HepG2 (cell line): Measurements from ENCODE around the gene ANKFY1. TPM values are rescaled to one million over a fixed set of nuclear protein-coding genes. Genes with fewer than 3 reads are reported as not detected.

Experiments
- ARID4A ChIP-seq: sonication (generic); formaldehyde crosslinking; IDR thresholded peaks from 2 replicates; pipeline ENCODE4 v1.5.0; 2020; ENCODE audit warnings: mild to moderate bottlenecking, missing genetic modification reagents, borderline replicate concordance
- GLI4 ChIP-seq: sonication (generic); formaldehyde crosslinking; IDR thresholded peaks from 2 replicates; pipeline ENCODE4 v1.5.1; 2020; ENCODE audit warnings: missing genetic modification reagents, mild to moderate bottlenecking, moderate library complexity, borderline replicate concordance
- HINFP ChIP-seq: sonication (generic); formaldehyde crosslinking; IDR thresholded peaks from 2 replicates; pipeline ENCODE4 v1.4.0; 2020; ENCODE audit warnings: low read depth, mild to moderate bottlenecking, missing genetic modification reagents
- IKZF4 ChIP-seq: sonication (generic); formaldehyde crosslinking; IDR thresholded peaks from 2 replicates; pipeline ENCODE4 v1.5.1; 2020; ENCODE audit warnings: borderline replicate concordance, mild to moderate bottlenecking, low read depth, missing genetic modification reagents; ENCODE audit errors: not compliant biosample characterization
- MAFK ChIP-seq, 2 experiments: IDR thresholded peaks in 1 of 2; conservative IDR thresholded peaks in 1 of 2; 2 replicates each; pipeline ENCODE4 v1.6.1; 2011; ENCODE audit warnings: improper control_type of control experiment in 2 of 2, low read length in 2 of 2
- MIER2 ChIP-seq: IDR thresholded peaks from 2 replicates; pipeline ENCODE4 v1.6.1; 2016; ENCODE audit warnings: missing biosample characterization, missing genetic modification reagents
- PRDM10 ChIP-seq: sonication (generic); formaldehyde crosslinking; IDR thresholded peaks from 2 replicates; pipeline ENCODE4 v1.4.0; 2020; ENCODE audit warnings: low read depth, missing genetic modification reagents
- RCOR2 ChIP-seq: IDR thresholded peaks from 2 replicates; pipeline ENCODE4 v1.6.1; 2016; ENCODE audit warnings: missing biosample characterization, missing genetic modification reagents
- RFX1 ChIP-seq: fragments of 450-650 bp; IDR thresholded peaks from 2 replicates; pipeline ENCODE4 v1.6.1; 2017
- RORA ChIP-seq: sonication (generic); formaldehyde crosslinking; IDR thresholded peaks from 2 replicates; pipeline ENCODE4 v1.5.0; 2020; ENCODE audit warnings: mild to moderate bottlenecking, missing genetic modification reagents, moderate library complexity
- SATB2 ChIP-seq: sonication (generic); formaldehyde crosslinking; IDR thresholded peaks from 2 replicates; pipeline ENCODE4 v1.5.0; 2020; ENCODE audit warnings: missing genetic modification reagents
- THAP7 ChIP-seq: sonication (generic); formaldehyde crosslinking; IDR thresholded peaks from 2 replicates; pipeline ENCODE4 v1.8.1; 2023; ENCODE audit warnings: mild to moderate bottlenecking, missing genetic modification reagents
- ZBTB8A ChIP-seq: sonication (generic); formaldehyde crosslinking; IDR thresholded peaks from 2 replicates; pipeline ENCODE4 v1.4.0; 2020; ENCODE audit warnings: mild to moderate bottlenecking, low read depth, missing genetic modification reagents, borderline replicate concordance
- ZNF30 ChIP-seq: sonication (generic); formaldehyde crosslinking; IDR thresholded peaks from 2 replicates; pipeline ENCODE4 v1.5.0; 2020; ENCODE audit warnings: mild to moderate bottlenecking, missing genetic modification reagents
- ZNF33B ChIP-seq: sonication (generic); formaldehyde crosslinking; IDR thresholded peaks from 2 replicates; pipeline ENCODE4 v1.5.1; 2020; ENCODE audit warnings: mild to moderate bottlenecking, missing genetic modification reagents
- ZNF558 ChIP-seq: sonication (generic); formaldehyde crosslinking; IDR thresholded peaks from 2 replicates; pipeline ENCODE4 v1.9.0; 2022; ENCODE audit warnings: mild to moderate bottlenecking, missing genetic modification reagents, borderline replicate concordance
- ZNF784 ChIP-seq: sonication (generic); formaldehyde crosslinking; IDR thresholded peaks from 2 replicates; pipeline ENCODE4 v1.5.1; 2020; ENCODE audit warnings: missing genetic modification reagents, mild to moderate bottlenecking, borderline replicate concordance
- ZNF839 ChIP-seq: sonication (generic); formaldehyde crosslinking; IDR thresholded peaks from 2 replicates; pipeline ENCODE4 v1.4.0; 2020; ENCODE audit warnings: missing genetic modification reagents, mild to moderate bottlenecking, borderline replicate concordance
- polyA plus RNA-seq, 8 experiments: library from polyadenylated mRNA; depleted of rRNA in 3 of 8; stranded (reverse) in 7 of 8; unstranded in 1 of 8; fragments of >200 nt; fragmentation: Illumina TruSeq in 4 of 8; extraction: Trizol in 4 of 8; gene quantifications; 2 replicates each; pipeline versions ENCODE4 v1.2.1 to v1.2.3, GENCODE V29; 2011 to 2016; ENCODE audit warnings: low read depth in 4 of 8, missing spikeins in 1 of 8, mixed read lengths in 1 of 8; ENCODE audit not compliant: insufficient read depth in 1 of 8
- total RNA-seq, 5 experiments: library from RNA; depleted of rRNA; stranded (reverse); fragments of >200 nt; fragmentation: Illumina TruSeq; extraction: Trizol; gene quantifications; 2 replicates each; pipeline ENCODE4 v1.2.3, GENCODE V29; 2016; ENCODE audit warnings: low read depth in 1 of 5

Gene ANKFY1
- total and polyA plus RNA-seq, 2 of the 13 experiments (the other 11 are each of a cell fraction or from before 2014, with no cell fraction given): 11.9 to 16.8 TPM

GRCh38 chr17:4310354-4311060 is 46.7 kb upstream of the ANKFY1 start (continued):
- no peak for TF ChIP-seq ZNF33B (CRISPR knock-in tag)
- no peak for TF ChIP-seq HINFP
- TF ChIP-seq RORA (CRISPR knock-in tag): no peak
- TF ChIP-seq ZNF784 (CRISPR knock-in tag): no peak
- no peak for TF ChIP-seq ZNF558 (CRISPR knock-in tag)
- TF ChIP-seq RFX1: no peak
- no peak for TF ChIP-seq PRDM10
- TF ChIP-seq ZNF839 (CRISPR knock-in tag): no peak
- TF ChIP-seq MIER2 (CRISPR knock-in tag): peak; percentile 65; the same call in 1 of the 2 replicates
- no peak for TF ChIP-seq GLI4 (CRISPR knock-in tag)
- no peak for TF ChIP-seq MAFK (conservative IDR thresholded peaks at IDR 0.05 in 1 of 2, IDR thresholded peaks at IDR 0.05 in 1 of 2; ENCODE audit: low read length in 2 of 2)
- TF ChIP-seq RCOR2 (CRISPR knock-in tag): peak; percentile 53; the same call in 1 of the 2 replicates
- TF ChIP-seq ZBTB8A (CRISPR knock-in tag): no peak
- peak; percentile 54; the same call in 1 of the 2 replicates for TF ChIP-seq ARID4A (CRISPR knock-in tag)
- TF ChIP-seq SATB2 (CRISPR knock-in tag): no peak
- TF ChIP-seq ZNF30 (CRISPR knock-in tag): no peak
- no peak for TF ChIP-seq IKZF4 (CRISPR knock-in tag)
- TF ChIP-seq THAP7 (CRISPR knock-in tag): no peak
